GM18507 (cell line): ENCODE data around the gene ABHD16A.

Source experiments
- DNase-seq: peaks from one replicate; pipeline ENCODE4 v3.0.0; 2011; ENCODE audit warnings: low read depth; ENCODE audit not compliant: insufficient read length; ENCODE audit errors: extremely low spot score
- FAIRE-seq: peaks from 2 replicates; lab custom pipeline; 2011; peaks lifted over from hg19 to GRCh38; lab: Jason Lieb, UNC

Gene ABHD16A

GRCh38 chr6:31702819-31703716 lies at the start of gene ABHD16A:
ABHD16A (minus strand) TSS chr6:31703324; CDS start chr6:31703281, 43 bp downstream.
- DNase-seq (peak; percentile 99), FAIRE-seq (peak; percentile 99)

- no peak for DNase-seq
- FAIRE-seq: no peak
These were observed 49.7 kb upstream of the ABHD16A start for GRCh38 chr6:31752739-31753319.

DNA sequence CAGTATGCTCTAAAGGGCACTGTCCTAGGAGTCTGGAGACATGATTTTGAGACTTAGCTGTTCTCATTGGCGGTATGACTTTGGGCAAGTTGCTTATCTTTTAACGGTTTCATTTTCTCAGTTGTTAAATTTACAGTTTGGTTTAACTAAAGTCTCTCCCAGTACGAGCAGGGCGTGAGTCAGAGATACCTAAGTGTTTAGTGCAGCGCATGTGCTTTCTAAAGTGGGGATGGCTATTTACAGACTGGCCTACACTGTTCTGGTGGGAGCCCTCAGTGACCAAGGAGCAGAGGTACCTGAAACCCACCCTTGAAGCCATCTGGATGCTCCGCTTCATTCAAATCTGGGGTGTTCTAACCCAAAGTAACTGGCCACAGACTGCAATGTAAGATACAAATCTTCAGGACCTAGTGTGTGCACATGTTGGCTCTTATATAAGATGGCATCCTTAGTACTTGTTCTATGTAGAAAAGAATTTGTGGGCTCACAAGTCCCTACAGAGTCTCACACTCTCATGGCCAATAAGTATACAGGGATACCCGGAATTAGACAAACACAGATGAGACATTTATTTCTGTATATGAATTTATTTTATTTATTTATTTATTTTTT lies 47.4 kb upstream of the ABHD16A start:
- no peak for FAIRE-seq

DNA sequence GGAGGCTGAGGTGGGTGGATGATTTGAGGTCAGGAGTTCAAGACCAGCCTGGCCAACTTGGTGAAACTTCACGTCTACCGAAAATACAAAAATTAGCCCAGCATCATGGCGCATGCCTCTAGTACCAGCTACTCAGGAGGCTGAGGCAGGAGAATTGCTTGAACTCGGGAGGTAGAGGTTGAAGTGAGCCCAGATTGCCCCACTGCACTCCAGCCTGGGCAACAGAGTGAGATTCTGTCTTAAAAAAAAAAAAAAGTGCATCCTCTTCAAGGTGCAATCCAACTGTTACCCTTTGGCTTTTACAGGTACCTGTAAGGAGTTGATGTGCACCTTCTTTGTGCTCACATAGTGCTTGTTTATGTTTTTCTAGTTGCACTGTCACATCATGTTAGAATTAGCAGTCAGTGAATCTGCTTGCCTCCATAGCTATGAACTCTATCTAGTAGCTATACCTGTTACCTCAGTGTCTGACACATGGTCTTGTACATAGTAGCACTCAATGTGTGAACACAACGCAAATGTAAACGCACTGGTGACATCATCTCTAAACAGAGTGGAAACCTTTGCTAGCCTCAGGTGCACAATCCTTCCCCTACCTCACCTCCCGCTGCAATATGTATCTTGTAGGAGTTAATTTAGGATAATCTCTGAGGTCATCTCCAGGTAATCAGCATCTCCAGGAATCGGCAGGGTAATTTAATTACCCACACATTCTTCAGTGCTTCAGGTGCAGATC lies 46.3 kb upstream of the ABHD16A start:
- DNase-seq: no peak
- no peak for FAIRE-seq

More for the DNA sequence above, 47.4 kb upstream of the ABHD16A start:
- no peak for DNase-seq

GRCh38 chr6:31744422-31744821 lies 41.3 kb upstream of the ABHD16A start:
- FAIRE-seq (no peak), DNase-seq (no peak)

- no peak for DNase-seq
- no peak for FAIRE-seq
These were observed 39.8 kb upstream of the ABHD16A start for GRCh38 chr6:31742894-31743293.

GRCh38 chr6:31741815-31742214 lies 38.7 kb upstream of the ABHD16A start:
- DNase-seq: no peak
- FAIRE-seq: no peak

DNA sequence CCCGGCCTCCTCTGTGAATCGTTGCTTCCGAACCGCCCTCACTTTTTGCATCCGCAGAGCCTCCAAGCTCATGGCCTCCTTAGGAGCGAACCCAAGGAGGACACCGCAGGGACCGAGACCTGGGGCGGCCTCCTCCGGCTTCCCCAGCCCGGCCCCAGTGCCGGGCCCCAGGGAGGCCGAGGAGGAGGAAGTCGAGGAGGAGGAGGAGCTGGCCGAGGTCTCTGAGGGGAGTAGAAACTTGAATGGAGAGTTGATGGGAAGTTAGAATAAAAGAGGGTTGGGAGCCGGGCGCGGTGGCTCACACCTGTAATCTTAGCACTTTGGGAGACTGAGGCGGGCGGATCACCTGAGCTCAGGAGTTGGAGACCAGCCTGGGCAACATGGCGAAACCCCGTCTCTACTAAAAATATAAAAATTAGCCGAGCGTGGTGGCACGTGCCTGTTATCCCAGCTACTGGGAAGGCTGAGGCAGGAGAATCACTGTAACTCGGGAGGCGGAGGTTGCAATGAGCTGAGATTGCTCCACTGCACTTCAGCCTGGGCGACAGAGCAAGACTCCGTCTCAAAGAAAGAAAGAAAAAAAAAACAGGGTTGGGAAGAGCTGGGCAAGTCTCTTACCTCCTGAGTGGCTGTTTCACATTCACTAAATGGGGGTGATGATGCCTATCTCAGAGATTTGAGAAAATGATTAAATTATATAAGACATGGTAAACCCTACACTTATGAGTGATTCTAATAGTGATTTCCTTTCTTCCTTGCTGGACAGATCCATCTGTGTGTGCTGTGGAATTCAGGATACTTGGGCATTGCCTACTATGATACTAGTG lies 37.5 kb upstream of the ABHD16A start:
- DNase-seq: no peak
- FAIRE-seq: no peak

GRCh38 chr6:31739639-31740396 lies 36.7 kb upstream of the ABHD16A start, which contains the start of gene MSH5:
MSH5 (plus strand) TSS chr6:31740005; CDS start chr6:31740467, 462 bp downstream.
- DNase-seq (peak; percentile 81), FAIRE-seq (peak; percentile 96)

DNA sequence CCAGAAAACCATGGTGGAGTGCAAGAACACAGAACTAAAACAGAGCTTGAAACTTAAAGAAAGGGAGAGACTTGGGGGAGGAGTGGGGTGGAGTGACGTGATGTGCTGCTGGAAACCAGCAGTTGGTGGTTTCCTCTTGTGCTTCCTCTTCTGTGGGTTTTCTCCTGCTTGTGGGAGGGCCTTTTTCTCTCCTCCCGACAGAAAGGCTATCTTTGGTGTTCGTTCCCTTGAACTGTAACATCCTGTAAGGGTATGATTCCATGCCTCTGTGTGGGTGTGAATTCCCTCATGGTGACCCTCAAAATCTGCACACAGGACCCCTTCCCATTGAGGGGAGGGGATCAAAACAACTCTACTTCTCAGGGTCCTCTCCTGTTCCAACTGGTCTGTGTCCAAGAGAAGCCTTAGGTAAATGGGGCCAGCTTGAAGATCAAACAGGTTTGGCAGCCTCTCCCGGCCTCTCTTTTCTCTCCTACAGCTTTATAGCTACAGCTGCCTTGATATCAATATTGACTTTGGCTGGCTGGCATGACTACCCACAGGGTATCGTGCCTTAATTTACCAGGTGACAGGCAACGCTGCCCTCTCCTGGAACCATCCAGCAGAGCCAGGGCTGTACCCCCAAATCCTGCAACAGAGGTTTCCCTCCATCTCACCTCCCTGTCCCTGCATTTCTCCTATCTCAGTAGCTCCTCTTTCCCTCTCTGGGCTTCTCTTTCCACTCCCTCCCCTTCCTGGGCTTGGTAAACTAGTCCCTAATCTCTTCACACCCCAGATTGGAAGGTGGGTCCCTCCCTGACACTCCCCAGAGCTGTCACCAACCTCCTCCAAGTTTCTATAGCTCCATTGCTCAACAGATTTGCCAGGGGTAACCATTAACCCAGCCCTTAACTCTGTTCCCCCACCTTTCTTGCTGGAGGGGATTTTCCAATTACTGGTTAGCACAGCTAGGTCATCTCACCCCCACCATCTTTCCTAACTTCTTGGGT lies 35.2 kb upstream of the ABHD16A start:
- FAIRE-seq (peak; percentile 96), DNase-seq (no peak)

DNA sequence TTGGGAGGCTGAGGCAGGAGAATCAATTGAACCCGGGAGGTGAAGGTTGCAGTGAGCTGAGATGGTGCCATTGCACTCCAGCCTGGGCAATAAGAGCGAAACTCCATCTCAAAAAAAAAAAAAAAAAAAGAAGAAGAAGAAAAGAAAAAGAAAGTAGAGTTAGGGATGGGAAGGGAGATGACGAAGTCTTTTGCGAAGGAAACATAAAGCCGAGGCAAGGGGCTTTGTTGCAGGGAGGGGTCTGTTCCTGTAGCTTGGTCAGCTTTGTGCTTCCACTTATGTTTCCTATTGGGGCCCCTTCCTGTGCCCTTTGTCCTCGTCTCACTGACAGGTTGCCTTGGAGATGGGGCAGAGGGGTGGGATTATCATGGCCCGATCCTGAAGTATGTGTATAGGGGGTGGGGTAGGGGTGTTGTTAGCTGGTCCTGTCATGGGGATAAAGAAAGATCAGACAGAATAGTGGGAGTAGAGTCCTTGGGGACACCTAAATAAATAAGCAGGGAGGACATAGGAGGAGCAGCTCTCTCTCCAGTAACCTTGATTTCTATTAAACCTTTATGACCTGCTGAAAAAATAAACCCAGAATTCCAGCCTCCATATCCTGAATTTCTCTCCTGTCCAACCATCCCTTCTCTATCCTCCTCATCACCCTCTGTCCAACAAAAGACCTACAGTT lies 34.3 kb upstream of the ABHD16A start:
- FAIRE-seq: no peak
- DNase-seq: no peak

DNA sequence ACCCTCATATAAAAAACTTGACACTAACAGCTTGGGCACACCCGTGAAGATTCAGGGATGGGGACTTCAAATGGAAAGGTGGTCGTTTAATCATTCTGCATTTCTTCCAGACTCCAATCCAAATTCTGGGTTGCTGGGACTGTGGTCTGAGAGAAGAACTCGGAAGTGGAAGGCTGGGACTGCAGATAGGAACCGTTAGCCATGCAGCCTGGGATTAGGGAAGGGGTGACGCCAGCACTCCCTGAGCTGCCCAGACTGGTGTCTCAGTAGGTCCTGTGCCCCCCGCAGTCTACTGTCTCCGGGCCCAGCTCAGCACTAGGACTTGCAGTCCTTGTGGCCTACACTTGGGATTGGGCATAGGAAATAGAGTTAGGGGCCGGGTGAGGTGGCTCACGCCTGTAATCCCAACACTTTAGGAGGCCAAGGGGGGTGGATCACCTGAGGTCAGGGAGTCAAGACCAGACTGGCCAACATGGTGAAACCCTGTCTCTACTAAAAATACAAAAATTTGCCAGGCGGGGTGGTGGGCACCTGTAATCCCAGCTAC lies 33.7 kb upstream of the ABHD16A start:
- no peak for DNase-seq
- FAIRE-seq: no peak

DNA sequence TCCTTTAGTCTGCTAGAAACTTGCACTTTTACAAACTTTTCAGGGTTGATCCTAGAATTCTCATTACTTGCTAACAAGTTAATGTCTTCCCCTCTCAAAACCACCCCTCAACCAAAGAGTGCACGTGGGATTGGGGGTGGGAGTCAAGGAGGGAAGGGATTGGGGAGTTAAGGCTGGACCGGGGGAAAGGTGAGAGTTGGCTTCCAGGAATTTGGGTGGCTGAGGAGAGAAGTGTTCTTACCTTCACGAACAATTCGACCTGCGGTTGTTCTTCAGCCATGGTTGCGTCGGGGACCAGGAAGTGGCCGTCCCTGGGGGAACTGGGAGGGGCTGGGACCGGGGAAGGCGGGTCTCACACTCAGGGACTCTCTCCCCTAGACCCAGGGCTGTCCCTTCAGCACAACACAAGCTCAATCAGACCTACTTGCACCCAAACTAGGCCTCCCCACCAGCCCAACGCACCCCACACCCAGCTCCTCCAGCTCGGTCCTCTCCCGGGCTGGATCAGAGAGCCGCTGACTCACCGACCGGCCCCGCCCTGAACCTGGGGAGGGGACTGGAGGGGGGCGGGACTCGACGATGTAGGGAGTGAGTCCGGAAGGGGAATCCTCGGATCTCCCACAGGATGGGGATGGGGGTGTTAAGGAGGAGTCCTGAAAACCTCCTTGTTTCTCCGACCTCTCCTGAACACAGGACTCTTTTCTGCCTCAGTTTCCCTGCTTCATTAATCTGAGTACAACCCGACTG lies 33.1 kb upstream of the ABHD16A start, which contains the start of gene CLIC1:
Gene CLIC1 (minus strand): TSS at position 510 of the 747 bp plus-strand sequence. CDS start 230 bp downstream, at position 280.
- DNase-seq (no peak), FAIRE-seq (peak; percentile 91)

DNA sequence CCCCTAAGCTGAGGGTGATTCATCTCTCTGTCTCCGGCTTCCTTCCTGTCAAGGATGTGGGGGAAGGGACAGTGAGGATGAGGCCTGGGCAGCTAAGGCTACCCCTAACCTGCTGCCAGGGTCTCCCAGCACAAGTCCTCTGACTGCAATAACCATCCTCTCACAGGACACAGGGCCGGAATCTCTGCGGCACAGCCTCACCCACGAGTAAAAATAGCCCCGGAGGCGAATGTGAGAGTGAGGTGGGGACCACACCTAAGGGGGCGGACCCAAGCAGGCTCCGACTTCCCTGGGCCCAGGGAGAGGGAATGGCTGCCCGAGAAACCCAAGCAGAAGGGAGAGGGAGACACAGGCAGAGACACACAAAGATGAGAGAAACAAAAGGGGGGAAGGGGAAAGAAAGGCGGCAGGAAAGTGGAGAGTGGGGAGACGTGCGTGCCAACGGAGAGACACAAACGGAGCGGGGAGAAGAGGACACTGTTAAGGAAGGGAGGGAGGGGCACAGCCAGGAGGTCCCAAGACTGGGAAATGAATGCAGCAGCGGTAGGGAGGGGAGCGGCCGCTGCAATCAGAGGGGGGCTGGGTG lies 31.8 kb upstream of the ABHD16A start:
- FAIRE-seq (peak; percentile 82), DNase-seq (no peak)

DNA sequence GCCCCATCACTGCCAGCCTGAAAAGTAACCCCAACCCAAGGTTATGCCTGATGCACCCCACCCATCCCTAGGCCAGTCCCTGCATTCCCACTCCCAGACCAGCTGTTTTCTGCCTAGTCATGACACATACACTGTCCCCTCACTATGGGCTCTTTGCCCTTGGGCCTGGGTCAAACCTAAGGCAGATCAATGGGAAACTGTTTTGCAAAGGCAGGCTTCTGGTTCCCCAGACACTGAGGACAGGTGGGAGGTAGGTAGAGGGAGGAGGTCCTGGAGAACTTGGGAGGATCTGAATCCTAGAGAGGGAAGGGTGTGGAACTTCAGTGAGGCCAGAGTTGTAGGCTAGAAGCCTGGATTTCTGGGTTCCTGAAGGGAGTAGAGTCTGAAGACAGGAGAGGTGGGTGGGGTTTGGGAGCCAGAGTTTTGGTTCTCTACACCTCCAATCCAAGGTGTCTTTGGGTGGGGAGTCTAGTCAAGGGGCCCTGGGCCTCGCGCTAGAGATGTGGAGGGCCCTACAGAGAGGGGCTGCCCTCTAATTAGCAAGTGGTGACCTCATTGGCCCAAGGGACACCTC lies 31.2 kb upstream of the ABHD16A start:
- DNase-seq: no peak
- FAIRE-seq: no peak
